WTC11 (cell line): Measurements from ENCODE around the gene NLGN4X.

ENCODE experiments used
- ATF6 ChIP-seq: sonication (generic); formaldehyde crosslinking; IDR thresholded peaks from 2 replicates; pipeline ENCODE4 v1.8.1; 2023; ENCODE audit warnings: mild to moderate bottlenecking, missing genetic modification reagents
- CTCF ChIP-seq: fragments of 200-600 bp; IDR thresholded peaks from 2 replicates; pipeline ENCODE4 v1.8.0; 2022; ENCODE audit warnings: antibody characterized with exemption
- FOXK1 ChIP-seq: sonication (generic); formaldehyde crosslinking; IDR thresholded peaks from 2 replicates; pipeline ENCODE4 v1.8.0; 2022; ENCODE audit warnings: mild to moderate bottlenecking, moderate library complexity, missing genetic modification reagents
- JAZF1 ChIP-seq: fragments of 250-450 bp; sonication (Bioruptor Pico); IDR thresholded peaks from 2 replicates; pipeline ENCODE4 v1.9.0; 2021; ENCODE audit warnings: moderate library complexity, mild to moderate bottlenecking, inconsistent platforms
- NR1H2 ChIP-seq: sonication (generic); formaldehyde crosslinking; IDR thresholded peaks from 2 replicates; pipeline ENCODE4 v1.9.0; 2021; ENCODE audit warnings: mild to moderate bottlenecking, moderate library complexity, missing genetic modification reagents
- PREB ChIP-seq: sonication (generic); formaldehyde crosslinking; IDR thresholded peaks from 2 replicates; pipeline ENCODE4 v1.8.1; 2022; ENCODE audit warnings: mild to moderate bottlenecking, missing genetic modification reagents, moderate library complexity, borderline replicate concordance
- USF1 ChIP-seq: sonication (generic); formaldehyde crosslinking; IDR thresholded peaks from 2 replicates; pipeline ENCODE4 v1.8.0; 2022; ENCODE audit warnings: mild to moderate bottlenecking, missing genetic modification reagents
- ZNF138 ChIP-seq: sonication (generic); formaldehyde crosslinking; conservative IDR thresholded peaks from 2 replicates; pipeline ENCODE4 v1.8.1; 2022; ENCODE audit warnings: mild to moderate bottlenecking, moderate library complexity, missing genetic modification reagents
- ZNF281 ChIP-seq: sonication (generic); formaldehyde crosslinking; IDR thresholded peaks from 2 replicates; pipeline ENCODE4 v1.8.0; 2023; ENCODE audit warnings: mild to moderate bottlenecking, missing genetic modification reagents

GRCh38 chrX:6067600-6067999, 161.1 kb downstream of the NLGN4X start:
- TF ChIP-seq CTCF, result no peak
- no peak for TF ChIP-seq FOXK1 (CRISPR knock-in tag)
- no peak for TF ChIP-seq ZNF138 (CRISPR knock-in tag)
- no peak for TF ChIP-seq PREB
- TF ChIP-seq ATF6 (CRISPR knock-in tag), result no peak
- TF ChIP-seq NR1H2, result no peak
- no peak for TF ChIP-seq JAZF1 (CRISPR knock-in tag)
- TF ChIP-seq ZNF281 (CRISPR knock-in tag), result no peak
- TF ChIP-seq USF1, result no peak
